Thyroid gland (tissue), 4 donors: ENCODE measurements around the gene IRAK4. TPM values are rescaled to one million over a fixed set of nuclear protein-coding genes. Genes with fewer than 3 reads are reported as not detected.

Experiments used
- DNase-seq, 2 donors: peaks; one replicate each; pipeline ENCODE4 v3.0.0-alpha.2; 2019
- H3K27ac ChIP-seq, 3 donors: fragments of 200-600 bp; sonication (generic); 1 replicate in 2 of 3; 2 replicates in 1 of 3; pipeline ENCODE4 v1.5.1; 2016 to 2019; ENCODE audit warnings: mild to moderate bottlenecking in 1 of 3, moderate library complexity in 1 of 3
- H3K27me3 ChIP-seq: fragments of 200-600 bp; sonication (generic); one replicate; pipeline ENCODE4 v1.5.1; 2019
- H3K36me3 ChIP-seq, 2 donors: fragments of 200-600 bp; sonication (generic); one replicate each; pipeline ENCODE4 v1.5.1; 2016 to 2019
- H3K4me1 ChIP-seq, 2 donors: fragments of 200-600 bp; sonication (generic); one replicate each; pipeline ENCODE4 v1.5.1; 2017 to 2019
- H3K4me3 ChIP-seq, 3 donors: fragments of 200-600 bp; sonication (generic); replicated peaks in 1 of 3; 1 replicate in 2 of 3; 2 replicates in 1 of 3; pipeline ENCODE4 v1.5.1; 2016; ENCODE audit warnings: mild to moderate bottlenecking in 1 of 3
- H3K9me3 ChIP-seq: fragments of 200-600 bp; sonication (generic); one replicate; pipeline ENCODE4 v1.5.1; 2017
- CTCF ChIP-seq, 6 experiments: fragments of 200-600 bp in 3 of 6; fragments of 450-650 bp in 3 of 6; sonication (generic) in 3 of 6; IDR thresholded peaks; one replicate each; pipeline ENCODE4 v1.5.1; 2016 to 2019; ENCODE audit warnings: antibody characterized with exemption in 6 of 6, mild to moderate bottlenecking in 2 of 6, inconsistent platforms in 1 of 6, moderate library complexity in 1 of 6
- POLR2A ChIP-seq, 2 donors: fragments of 450-650 bp; IDR thresholded peaks; one replicate each; pipeline ENCODE4 v1.6.1; 2017; ENCODE audit warnings: antibody characterized with exemption in 2 of 2, mild to moderate bottlenecking in 2 of 2, moderate library complexity in 1 of 2
- WGBS, 2 donors: methylation state at CpG; one replicate each; pipeline ENCODE4 v1.1.5; 2017; 5-methylcytosine and 5-hydroxymethylcytosine counted together
- intact Hi-C: fragments of 100-400 bp; cut with DNase I; formaldehyde crosslinking; loops from one replicate; pipeline ENCODE4 v1.15.1; 2023
- total RNA-seq, 4 donors: library from RNA; depleted of rRNA; stranded (reverse); fragments of >200 nt; gene quantifications; one replicate each; pipeline ENCODE4 v1.2.3, GENCODE V29; 2016

IRAK4 gene
- total RNA-seq, 4 donors from 2014 or later: 36.1 to 56.2 (median 45.4) TPM

DNA sequence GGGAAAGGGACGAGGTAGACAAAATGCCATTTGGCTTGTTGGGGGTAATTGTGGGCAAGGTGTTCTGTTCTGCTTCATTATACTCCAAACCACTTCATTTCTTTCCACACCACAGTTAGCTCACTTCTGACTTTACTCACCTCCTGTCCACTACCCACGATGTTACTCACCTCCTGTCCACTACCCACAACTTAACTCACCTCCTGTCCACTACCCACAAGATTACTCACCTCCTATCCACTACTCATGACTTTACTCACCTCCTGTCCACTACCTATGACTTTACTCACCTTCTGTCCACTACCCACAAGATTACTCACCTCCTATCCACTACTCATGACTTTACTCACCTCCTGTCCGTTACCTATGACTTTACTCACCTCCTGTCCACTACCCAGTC, 57.4 kb downstream of the IRAK4 start:
- H3K27ac ChIP-seq: no peak overlapping the region
- H3K9me3 ChIP-seq: no peaks in the 10 kb centered on the region
- TF ChIP-seq POLR2A (IDR thresholded peaks at IDR 0.05): no peak
- TF ChIP-seq CTCF (IDR thresholded peaks at IDR 0.05): no peak
- 80 to 87% methylated on average over 3 of the region's 3 CpGs for WGBS, 2 donors
- no peaks in the 10 kb centered on the region for H3K36me3 ChIP-seq
- no peak overlapping the region for H3K4me3 ChIP-seq
- no peaks in the 10 kb centered on the region for H3K27me3 ChIP-seq
- no peaks in the 10 kb centered on the region for H3K4me1 ChIP-seq
- intact Hi-C loops: loop anchor here (10.0 kb wide), 1 partner anchor 569 kb away; no protein-coding TSS in a partner anchor
- DNase-seq: no peak

GRCh38 chr12:43824207-43824775, 65.5 kb downstream of the IRAK4 start:
- no peaks in the 10 kb centered on the region for H3K36me3 ChIP-seq
- intact Hi-C loops: no loop called here
- H3K4me3 ChIP-seq: no peak overlapping the region
- H3K4me1 ChIP-seq: no peaks in the 10 kb centered on the region
- no peak for DNase-seq
- H3K27ac ChIP-seq: no peak overlapping the region
- H3K27me3 ChIP-seq: no peaks in the 10 kb centered on the region
- WGBS, 2 donors: 90 to 96% methylated on average over 8 of the region's 8 CpGs
- no peak for TF ChIP-seq CTCF (IDR thresholded peaks at IDR 0.05)
- TF ChIP-seq POLR2A (IDR thresholded peaks at IDR 0.05): no peak
- H3K9me3 ChIP-seq: no peaks in the 10 kb centered on the region

GRCh38 chr12:43826681-43827080, 67.9 kb downstream of the IRAK4 start:
- intact Hi-C loops: no loop called here

DNA sequence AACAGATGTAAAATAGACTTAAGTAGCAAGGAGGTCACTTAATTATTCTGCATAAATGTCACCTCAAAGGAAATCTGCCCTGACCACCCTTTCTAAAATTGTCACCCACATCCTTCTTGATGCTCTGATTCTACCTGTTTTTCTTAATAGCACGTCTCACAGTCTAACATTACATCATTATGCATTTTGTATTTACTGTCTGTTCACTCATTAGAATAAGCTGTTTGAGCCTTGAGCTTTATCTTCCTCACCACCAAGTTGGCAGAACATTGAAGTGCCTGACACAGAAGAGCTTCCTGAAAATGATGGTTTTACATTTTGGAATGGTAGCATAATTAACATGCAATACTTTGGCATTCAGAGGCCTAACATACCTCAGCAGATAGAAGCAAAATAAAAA, 68.3 kb downstream of the IRAK4 start:
- H3K27me3 ChIP-seq: no peaks in the 10 kb centered on the region
- no peak overlapping the region for H3K4me3 ChIP-seq
- intact Hi-C loops: no loop called here
- 80 to 86% methylated on average over 1 of the region's 1 CpG for WGBS, 2 donors
- H3K4me1 ChIP-seq: no peaks in the 10 kb centered on the region
- DNase-seq: no peak
- no peak overlapping the region for H3K27ac ChIP-seq
- no peaks in the 10 kb centered on the region for H3K9me3 ChIP-seq
- TF ChIP-seq POLR2A (IDR thresholded peaks at IDR 0.05) (no peak), CTCF (IDR thresholded peaks at IDR 0.05) (no peak)
- H3K36me3 ChIP-seq: no peaks in the 10 kb centered on the region

More at GRCh38 chr12:43826681-43827080, 67.9 kb downstream of the IRAK4 start:
- H3K4me3 ChIP-seq: no peak overlapping the region
- no peak for DNase-seq
- H3K27ac ChIP-seq: no peak overlapping the region
- H3K4me1 ChIP-seq: no peaks in the 10 kb centered on the region
- no peaks in the 10 kb centered on the region for H3K27me3 ChIP-seq
- 88 to 89% methylated on average over 3 of the region's 3 CpGs for WGBS, 2 donors
- TF ChIP-seq POLR2A (IDR thresholded peaks at IDR 0.05) (no peak), CTCF (IDR thresholded peaks at IDR 0.05) (no peak)
- H3K36me3 ChIP-seq: no peaks in the 10 kb centered on the region
- H3K9me3 ChIP-seq: no peaks in the 10 kb centered on the region

DNA sequence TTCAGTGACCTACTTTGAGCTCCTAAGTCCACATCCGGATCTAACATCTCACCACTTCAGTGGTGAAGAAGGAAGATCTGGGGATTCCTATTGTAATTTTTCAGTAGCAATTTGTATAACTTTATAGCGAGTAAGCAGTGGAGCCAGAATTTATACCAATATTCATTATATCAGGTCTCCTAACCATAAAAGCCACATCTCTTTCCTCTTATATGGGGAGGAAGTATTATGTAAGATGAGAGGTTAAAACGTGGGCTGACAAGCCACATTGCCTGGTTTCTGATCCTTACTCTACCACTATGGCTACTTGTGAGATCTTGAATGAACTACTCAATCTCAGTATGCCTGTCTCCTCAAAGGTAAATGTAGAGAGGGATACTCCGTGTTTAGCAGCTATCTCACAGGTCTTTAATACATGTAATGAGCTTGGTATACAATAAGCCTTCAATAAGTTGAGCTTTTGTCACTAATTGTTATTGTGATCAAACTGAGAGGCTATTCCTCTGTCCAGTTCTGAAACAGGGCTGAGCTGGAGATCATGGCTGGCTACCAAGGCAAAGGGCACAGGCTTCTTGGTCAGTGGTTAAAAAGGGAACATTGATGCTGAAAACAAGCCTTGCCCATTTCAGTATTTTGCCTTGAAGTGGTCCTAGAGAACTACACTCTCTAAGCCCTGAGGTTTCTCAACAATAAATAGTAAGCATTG, 73.9 kb downstream of the IRAK4 start:
- no peaks in the 10 kb centered on the region for H3K27me3 ChIP-seq
- no peak overlapping the region for H3K4me3 ChIP-seq
- no peak for TF ChIP-seq CTCF (IDR thresholded peaks at IDR 0.05)
- no peak for TF ChIP-seq POLR2A (IDR thresholded peaks at IDR 0.05)
- WGBS, 2 donors: 79 to 87% methylated on average over 4 of the region's 4 CpGs
- intact Hi-C loops: no loop called here
- no peaks in the 10 kb centered on the region for H3K9me3 ChIP-seq
- H3K27ac ChIP-seq: no peak overlapping the region
- no peak for DNase-seq
- H3K4me1 ChIP-seq: peaks cover 7 to 9% of the 10 kb centered on the region in 2 donors
- H3K36me3 ChIP-seq: no peaks in the 10 kb centered on the region
